GM18517 (cell line): ENCODE data around the gene GALNT1.

Experiments
- ATAC-seq: cut with Tn5 transposase; IDR thresholded peaks from one replicate; pipeline ENCODE4 v1.9.1; 2021; ENCODE audit warnings: mild to moderate bottlenecking, moderate library complexity; ENCODE audit not compliant: unreplicated experiment

GALNT1 gene

GRCh38 chr18:35749701-35750100 lies 168.2 kb downstream of the GALNT1 start:
- ATAC-seq, result no peak

GRCh38 chr18:35750929-35751328 lies 169.4 kb downstream of the GALNT1 start:
- ATAC-seq, result no peak

- no peak for ATAC-seq
These were observed 171.9 kb downstream of the GALNT1 start for GRCh38 chr18:35753306-35753910.

- ATAC-seq, result no peak
These were observed 172.9 kb downstream of the GALNT1 start for GRCh38 chr18:35754464-35754863.

- ATAC-seq, result no peak
These were observed 173.8 kb downstream of the GALNT1 start for GRCh38 chr18:35755369-35755768.

- peak; percentile 67 for ATAC-seq
These were observed 175.1 kb downstream of the GALNT1 start for GRCh38 chr18:35756506-35757117.
